Measurements from ENCODE around the gene PPP2R3B. TPM values are rescaled to one million over a fixed set of nuclear protein-coding genes. Genes with fewer than 3 reads are reported as not detected.

PPP2R3B gene
- polyA plus RNA-seq, 1 donor (not counting 4 experiments of a cell fraction or from before 2014, with no cell fraction given): 6.6 TPM

- TF ChIP-seq CTCF (optimal IDR thresholded peaks at IDR 0.05 in 1 of 3, IDR thresholded peaks at IDR 0.05 in 1 of 3, conservative IDR thresholded peaks at IDR 0.05 in 1 of 3; ENCODE audit: extremely low read depth in 1 of 3, insufficient read depth in 2 of 3, low read length in 3 of 3): no peak
- H3K27ac ChIP-seq (ENCODE audit: control insufficient read depth, insufficient read depth, low read length): no peak overlapping the region
- DNase-seq (ENCODE audit: low read depth, low spot score) (no peak), FAIRE-seq (no peak)
- H3K9ac ChIP-seq (ENCODE audit: control insufficient read depth, extremely low read depth, insufficient read depth, low read length): no peak overlapping the region
- no peak overlapping the region for H3K4me3 ChIP-seq (ENCODE audit: control insufficient read depth in 2 of 3, extremely low read depth in 1 of 3, insufficient read depth in 2 of 3, low read depth in 1 of 3, low read length in 3 of 3)
- H3K4me2 ChIP-seq (ENCODE audit: control insufficient read depth, extremely low read depth, insufficient read depth, low read depth, low read length): no peak overlapping the region
- no peak overlapping the region for H2AFZ ChIP-seq (ENCODE audit: control insufficient read depth, low read length)
- H4K20me1 ChIP-seq (ENCODE audit: control insufficient read depth, extremely low read depth, insufficient read depth, low read length): no peaks in the 10 kb centered on the region
- no peaks in the 10 kb centered on the region for H3K9me1 ChIP-seq (ENCODE audit: control insufficient read depth, extremely low read depth, insufficient read depth, low read length)
- H3K36me3 ChIP-seq (ENCODE audit: control insufficient read depth in 2 of 2, extremely low read depth in 1 of 2, insufficient read depth in 2 of 2, low read length in 2 of 2): peaks cover 0 to under 1% of the 10 kb centered on the region in 2 experiments
- H3K79me2 ChIP-seq (ENCODE audit: control insufficient read depth, insufficient read depth, low read length): no peaks in the 10 kb centered on the region
- H3K9me3 ChIP-seq (ENCODE audit: control insufficient read depth, low read depth, low read length): peaks cover 2% of the 10 kb centered on the region
- dilution Hi-C loops (cut with MboI; ENCODE audit: extremely low pct_ligation_motif_present, low sequenced_read_pairs): no loop called here
- no peaks in the 10 kb centered on the region for H3K27me3 ChIP-seq (ENCODE audit: control insufficient read depth, extremely low read depth, insufficient read depth, low read length)
- no peaks in the 10 kb centered on the region for H3K4me1 ChIP-seq (ENCODE audit: control insufficient read depth, extremely low read depth, insufficient read depth, low read length)
Measured at GRCh38 chrX:345020-345925, 41.4 kb downstream of the PPP2R3B start.

- dilution Hi-C loops (cut with MboI; ENCODE audit: extremely low pct_ligation_motif_present, low sequenced_read_pairs): no loop called here
- no peak for DNase-seq (ENCODE audit: low read depth, low spot score)
- Histone ChIP-seq H3K27ac (ENCODE audit: control insufficient read depth, insufficient read depth, low read length) (no peak overlapping the region), H3K9ac (ENCODE audit: control insufficient read depth, extremely low read depth, insufficient read depth, low read length) (no peak overlapping the region), H3K9me1 (ENCODE audit: control insufficient read depth, extremely low read depth, insufficient read depth, low read length) (no peaks in the 10 kb centered on the region), H3K36me3 (ENCODE audit: control insufficient read depth in 2 of 2, extremely low read depth in 1 of 2, insufficient read depth in 2 of 2, low read length in 2 of 2) (no peaks in the 10 kb centered on the region), H3K4me3 (ENCODE audit: control insufficient read depth in 2 of 3, extremely low read depth in 1 of 3, insufficient read depth in 2 of 3, low read depth in 1 of 3, low read length in 3 of 3) (no peak overlapping the region), H3K4me1 (ENCODE audit: control insufficient read depth, extremely low read depth, insufficient read depth, low read length) (no peaks in the 10 kb centered on the region), H3K9me3 (ENCODE audit: control insufficient read depth, low read depth, low read length) (peaks cover 2% of the 10 kb centered on the region), H4K20me1 (ENCODE audit: control insufficient read depth, extremely low read depth, insufficient read depth, low read length) (no peaks in the 10 kb centered on the region), H3K27me3 (ENCODE audit: control insufficient read depth, extremely low read depth, insufficient read depth, low read length) (no peaks in the 10 kb centered on the region), H2AFZ (ENCODE audit: control insufficient read depth, low read length) (no peak overlapping the region), H3K4me2 (ENCODE audit: control insufficient read depth, extremely low read depth, insufficient read depth, low read depth, low read length) (no peak overlapping the region), H3K79me2 (ENCODE audit: control insufficient read depth, insufficient read depth, low read length) (no peaks in the 10 kb centered on the region)
- TF ChIP-seq CTCF (optimal IDR thresholded peaks at IDR 0.05 in 1 of 3, IDR thresholded peaks at IDR 0.05 in 1 of 3, conservative IDR thresholded peaks at IDR 0.05 in 1 of 3; ENCODE audit: extremely low read depth in 1 of 3, insufficient read depth in 2 of 3, low read length in 3 of 3) (no peak), EZH2 (IDR thresholded peaks at IDR 0.05; ENCODE audit: low read length) (no peak)
- no peak for FAIRE-seq
Measured at GRCh38 chrX:344371-344901, 42.3 kb downstream of the PPP2R3B start.
